SH-SY5Y (cell line): ENCODE results near the gene IQCK.

ENCODE experiments used
- GATA2 ChIP-seq: IDR thresholded peaks from 2 replicates; pipeline ENCODE4 v1.6.1; 2011; ENCODE audit warnings: mild to moderate bottlenecking, low read depth, low read length
- GATA3 ChIP-seq: IDR thresholded peaks from 2 replicates; pipeline ENCODE4 v1.6.1; 2011; ENCODE audit warnings: low read depth, mild to moderate bottlenecking, low read length, moderate library complexity

GRCh38 chr16:19760356-19761060, 42.4 kb downstream of the IQCK start:
- TF ChIP-seq GATA2 = no peak
- TF ChIP-seq GATA3 = no peak
